NCI-H446 (cell line): ENCODE results near the gene ARL5B.
"Not testable (repeated sequence)": the region's sequence is repeated elsewhere in the genome, so short reads cannot be mapped to it uniquely, and the experiment has no call there.

Experiments
- DNase-seq, 2 experiments: peaks; one replicate each; lab custom pipeline; 2025; lab: John Stamatoyannopoulos, UW

Gene ARL5B

GRCh38 chr10:18659125-18659818 is at the start of gene ARL5B:
Gene ARL5B (plus strand): TSS chr10:18659431. CDS start chr10:18659638, 207 bp downstream.
- peak; percentile 86 to 95 for DNase-seq

GRCh38 chr10:18610517-18610916 is 48.7 kb upstream of the ARL5B start:
- DNase-seq, result peak in 1 of 2 experiments; percentile 63

- DNase-seq, result no peak
Measured at GRCh38 chr10:18611168-18611567, 48.1 kb upstream of the ARL5B start.

DNA sequence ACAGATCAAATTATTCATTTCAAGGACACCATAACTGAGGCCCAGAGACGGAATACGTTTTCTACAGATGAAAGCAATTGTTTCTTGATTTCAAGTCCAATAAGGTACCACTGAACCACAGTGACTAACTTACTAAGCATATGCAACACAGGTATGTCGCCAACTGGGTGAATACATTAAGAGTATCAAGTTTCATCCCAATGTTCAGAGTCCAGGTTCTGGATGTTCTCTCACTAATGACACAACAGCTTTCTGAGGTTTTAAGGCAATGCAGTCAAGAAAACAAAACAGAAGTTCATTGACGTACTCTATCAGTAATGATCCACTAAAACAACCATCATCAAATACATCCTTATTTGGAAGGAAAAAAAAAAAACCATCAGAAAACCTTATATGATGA is 43.6 kb upstream of the ARL5B start:
- no peak for DNase-seq

DNA sequence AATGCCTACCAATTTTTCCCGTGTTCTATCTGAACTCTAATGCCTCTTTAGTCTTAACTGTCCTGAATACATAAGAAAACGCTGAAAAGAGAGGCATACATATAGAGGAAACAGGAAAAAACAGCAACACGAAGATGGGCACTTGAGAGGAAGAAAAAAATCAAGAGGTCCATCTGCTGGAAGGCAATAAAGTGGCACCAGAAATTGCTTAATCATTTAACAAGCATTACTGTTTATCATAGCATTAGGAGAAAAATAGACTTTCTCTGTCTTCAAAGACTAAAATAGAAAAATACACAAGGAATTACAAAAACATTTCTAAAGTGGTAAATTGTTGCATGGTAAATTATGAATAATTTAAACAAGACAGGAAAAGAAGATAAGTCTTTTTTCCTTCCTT is 42.9 kb upstream of the ARL5B start:
- peak in 1 of 2 experiments; percentile 18 for DNase-seq

GRCh38 chr10:18619016-18619415 is 40.2 kb upstream of the ARL5B start:
- DNase-seq, result peak; percentile 23 to 84

- DNase-seq, result no peak
Measured at GRCh38 chr10:18620856-18621255, 38.4 kb upstream of the ARL5B start.

GRCh38 chr10:18623671-18624070 is 35.6 kb upstream of the ARL5B start:
- DNase-seq, result not testable (repeated sequence)

DNA sequence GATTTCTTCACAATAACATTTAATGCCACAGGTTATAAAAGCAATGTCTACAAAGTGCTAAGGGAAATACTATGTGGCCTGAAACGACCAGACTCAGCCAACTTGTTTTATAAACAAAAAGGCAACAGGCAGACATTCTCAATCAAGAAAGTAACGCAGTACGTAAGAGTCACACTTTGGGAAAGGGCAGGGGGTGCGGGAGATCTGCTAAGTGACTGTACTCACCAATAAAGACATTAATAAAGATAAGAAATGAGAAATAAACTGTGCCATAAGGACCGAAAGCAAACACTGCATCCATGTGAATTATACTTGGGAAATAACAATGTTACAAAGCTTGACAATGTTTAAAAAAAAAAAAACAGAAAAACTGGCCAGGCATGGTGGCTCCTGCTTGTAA is 33.3 kb upstream of the ARL5B start:
- no peak for DNase-seq

GRCh38 chr10:18627452-18628018 is 31.7 kb upstream of the ARL5B start:
- peak; percentile 35 to 78 for DNase-seq

GRCh38 chr10:18632500-18632899 is 26.7 kb upstream of the ARL5B start:
- not testable (repeated sequence) for DNase-seq

DNA sequence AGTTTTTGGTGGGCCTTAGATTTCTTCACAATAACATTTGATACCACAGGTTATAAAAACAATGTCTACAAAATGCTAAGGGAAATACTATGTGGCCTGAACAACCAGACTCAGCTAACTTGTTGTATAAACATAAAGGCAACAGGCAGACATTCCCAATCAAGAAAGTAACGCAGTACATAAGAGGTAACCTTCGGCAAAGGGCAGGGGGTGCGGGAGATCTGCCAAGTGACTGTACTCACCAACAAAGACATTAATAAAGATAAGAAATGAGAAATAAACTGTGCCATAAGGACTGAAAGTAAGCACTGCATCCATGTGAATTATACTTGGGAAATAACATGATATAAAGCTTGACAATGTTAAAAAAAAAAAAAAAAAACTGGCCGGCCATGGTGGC is 23.2 kb upstream of the ARL5B start:
- DNase-seq, result no peak

- not testable (repeated sequence) for DNase-seq
Measured at GRCh38 chr10:18637400-18637799, 21.8 kb upstream of the ARL5B start.

- not testable (repeated sequence) for DNase-seq
Measured at GRCh38 chr10:18639719-18640118, 19.5 kb upstream of the ARL5B start.

GRCh38 chr10:18647151-18647550 is 12.1 kb upstream of the ARL5B start:
- no peak for DNase-seq

DNA sequence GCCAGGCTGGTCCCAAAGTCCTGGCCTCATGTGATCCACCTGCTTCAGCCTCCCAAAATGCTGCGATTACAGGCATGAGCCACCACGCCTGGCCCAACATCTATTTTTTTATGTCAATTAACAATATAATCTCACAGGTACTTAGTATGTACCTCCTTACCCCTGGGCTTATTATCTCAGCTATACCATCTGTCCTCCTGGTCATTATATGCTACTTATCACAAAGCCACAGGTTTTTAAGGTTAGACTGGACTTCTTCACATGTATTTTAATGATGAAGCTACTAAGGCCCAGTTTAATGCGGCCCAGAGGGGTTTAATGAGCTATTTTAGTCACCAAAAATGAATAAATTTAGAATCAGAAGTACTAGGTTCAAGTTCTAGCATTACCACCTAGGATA is 11.3 kb upstream of the ARL5B start:
- DNase-seq, result no peak

DNA sequence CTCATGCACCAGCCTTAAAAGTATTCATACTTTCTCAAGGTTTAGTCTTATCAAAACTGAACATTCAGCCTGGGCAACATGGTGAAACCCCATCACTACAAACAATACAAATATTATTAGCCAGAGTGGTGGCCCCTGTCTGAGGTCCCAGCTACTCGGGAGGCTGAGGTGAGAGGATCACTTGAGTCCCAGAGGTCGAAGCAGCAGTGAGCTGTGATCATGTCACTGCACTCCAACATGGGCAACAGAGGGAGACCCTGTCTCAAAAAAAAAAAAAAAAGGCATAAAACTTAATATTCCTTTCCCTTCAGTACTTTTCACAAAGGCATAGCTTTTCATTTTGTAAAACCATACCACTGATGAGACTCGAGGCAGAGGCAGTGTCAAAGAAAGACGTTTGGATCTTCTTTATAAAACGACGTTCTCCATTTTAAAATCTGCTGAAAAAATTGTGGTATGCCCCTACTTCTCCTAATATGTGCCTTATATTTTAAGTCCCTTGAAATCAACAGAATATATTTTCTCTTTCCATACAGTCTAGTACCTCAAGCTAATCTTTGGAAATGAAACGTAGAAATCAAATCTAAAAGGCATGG is 9.8 kb upstream of the ARL5B start:
- DNase-seq, result no peak

DNA sequence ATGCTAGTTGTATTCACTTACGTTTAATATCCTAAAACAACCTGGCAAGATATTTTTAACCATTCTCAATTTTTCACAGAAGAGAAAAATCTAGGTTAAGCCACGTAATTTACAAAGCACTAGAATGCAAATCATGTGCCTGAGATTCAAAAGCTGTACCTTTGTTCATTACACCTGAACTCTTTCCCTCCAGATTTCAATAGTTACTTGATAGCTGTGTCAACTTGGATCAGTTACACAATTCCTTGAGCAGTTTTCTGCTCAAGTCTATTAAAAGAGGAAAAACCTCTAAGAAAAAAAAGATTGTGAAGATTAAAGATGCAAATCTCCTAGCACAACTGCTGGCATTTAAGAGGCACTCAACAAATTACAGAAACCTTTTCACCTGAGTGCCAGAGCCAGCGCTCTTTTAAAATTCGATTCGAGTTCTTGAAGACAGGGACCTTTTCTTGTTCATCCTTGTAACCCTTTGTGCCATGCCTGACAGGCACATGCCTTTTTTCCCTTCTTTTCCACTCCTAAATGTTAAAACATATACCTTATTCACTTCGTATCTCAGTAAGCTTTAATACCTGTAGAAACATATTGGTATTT is 8.7 kb upstream of the ARL5B start:
- no peak for DNase-seq

DNA sequence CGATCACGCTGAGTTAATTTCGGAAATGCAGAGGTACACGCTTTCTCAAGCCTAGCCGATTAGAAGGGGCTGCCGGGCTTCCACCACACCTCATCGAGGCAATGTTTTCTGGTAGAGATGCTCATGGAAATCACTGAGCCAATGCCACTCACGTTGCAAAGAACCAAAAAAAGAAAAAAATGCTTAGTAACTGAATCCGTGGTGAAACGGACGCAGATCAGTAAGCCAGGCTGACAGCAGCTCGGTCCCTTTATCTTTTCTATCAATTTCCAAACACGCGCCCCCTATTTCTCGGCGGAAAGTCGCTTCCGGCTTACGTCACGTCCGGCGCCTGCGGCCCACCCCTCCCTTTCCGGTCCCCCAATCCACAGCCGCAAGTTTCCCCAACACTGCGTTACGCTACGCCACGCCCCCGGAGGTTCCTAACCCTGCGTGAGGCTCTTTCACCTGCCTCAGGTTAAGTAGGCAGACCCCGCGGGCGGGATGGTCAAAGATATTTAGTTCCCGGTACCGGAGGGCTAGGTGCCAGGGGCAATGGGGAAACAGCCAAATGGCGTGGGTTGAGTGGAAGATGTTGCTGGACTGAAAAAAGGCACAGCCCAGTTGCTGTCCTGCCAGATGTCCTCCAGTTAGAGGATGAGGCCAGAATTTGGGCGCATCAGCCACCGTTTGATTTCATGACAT is 7.8 kb upstream of the ARL5B start, which contains the start of gene NSUN6:
TSS of gene NSUN6 (minus strand) at position 264 of the 684 bp plus-strand sequence. CDS start 384 bp downstream, outside the sequence.
- DNase-seq, result peak; percentile 74 to 78

- DNase-seq, result no peak
Measured at GRCh38 chr10:18653112-18653511, 6.1 kb upstream of the ARL5B start.

- no peak for DNase-seq
Measured at GRCh38 chr10:18656724-18657123, 2.5 kb upstream of the ARL5B start.
